SKM-1 treated with dmso at 0.1 percent for 144 hours (cell line): Measurements from ENCODE around the gene TNP2.

Experiments used
- DNase-seq: peaks from one replicate; lab custom pipeline; 2025; ENCODE audit not compliant: unreplicated experiment; lab: John Stamatoyannopoulos, UW

The TNP2 gene

DNA sequence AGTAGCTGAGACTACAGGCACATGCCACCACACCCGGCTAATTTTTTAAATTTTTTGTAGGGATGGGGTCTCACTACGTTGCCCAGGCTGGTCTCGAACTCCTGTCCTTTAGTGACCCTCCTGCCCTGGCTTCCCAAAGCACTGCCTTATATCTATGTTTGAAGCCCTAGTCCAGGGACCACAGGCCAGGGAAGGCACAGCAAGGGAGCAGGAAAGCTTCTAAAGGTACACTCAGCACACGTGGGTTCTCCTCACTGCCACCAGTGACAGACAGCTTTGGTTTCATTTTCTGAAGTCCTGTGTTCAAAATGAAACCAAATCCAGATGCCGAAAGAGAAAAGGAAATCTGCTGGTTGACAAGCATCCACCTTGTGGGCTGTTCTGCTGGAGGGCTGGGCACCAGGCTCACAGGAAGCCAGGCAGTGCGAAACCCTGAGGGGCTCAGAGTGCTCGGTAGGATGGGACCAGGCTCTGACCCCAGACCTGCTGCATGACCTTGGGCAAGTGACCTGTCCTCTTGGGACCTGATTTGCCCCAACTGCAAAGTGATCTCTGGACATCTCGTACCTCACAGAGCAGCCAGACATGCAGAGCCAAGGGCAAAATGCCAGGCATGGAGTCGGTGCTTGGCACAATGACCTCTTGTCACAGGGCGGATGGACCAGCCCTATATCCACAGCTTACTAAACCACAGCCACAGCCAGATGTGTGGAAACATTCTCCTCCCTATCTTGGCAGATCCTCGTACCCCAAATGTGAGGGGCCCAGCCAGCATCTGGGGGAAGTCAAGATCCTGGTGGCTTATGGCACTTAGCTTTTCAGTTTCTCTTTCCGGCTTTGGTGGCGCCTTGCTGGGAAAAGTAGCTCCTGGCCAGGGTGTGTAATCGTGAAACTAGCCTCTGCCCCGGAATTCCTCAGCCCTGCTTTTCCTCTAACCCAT, 10.3 kb downstream of the TNP2 start:
- no peak for DNase-seq

- peak; percentile 68 for DNase-seq
Observed at GRCh38 chr16:11257131-11257938, 11.8 kb downstream of the TNP2 start.

GRCh38 chr16:11256661-11257130, 12.4 kb downstream of the TNP2 start:
- DNase-seq = no peak

DNA sequence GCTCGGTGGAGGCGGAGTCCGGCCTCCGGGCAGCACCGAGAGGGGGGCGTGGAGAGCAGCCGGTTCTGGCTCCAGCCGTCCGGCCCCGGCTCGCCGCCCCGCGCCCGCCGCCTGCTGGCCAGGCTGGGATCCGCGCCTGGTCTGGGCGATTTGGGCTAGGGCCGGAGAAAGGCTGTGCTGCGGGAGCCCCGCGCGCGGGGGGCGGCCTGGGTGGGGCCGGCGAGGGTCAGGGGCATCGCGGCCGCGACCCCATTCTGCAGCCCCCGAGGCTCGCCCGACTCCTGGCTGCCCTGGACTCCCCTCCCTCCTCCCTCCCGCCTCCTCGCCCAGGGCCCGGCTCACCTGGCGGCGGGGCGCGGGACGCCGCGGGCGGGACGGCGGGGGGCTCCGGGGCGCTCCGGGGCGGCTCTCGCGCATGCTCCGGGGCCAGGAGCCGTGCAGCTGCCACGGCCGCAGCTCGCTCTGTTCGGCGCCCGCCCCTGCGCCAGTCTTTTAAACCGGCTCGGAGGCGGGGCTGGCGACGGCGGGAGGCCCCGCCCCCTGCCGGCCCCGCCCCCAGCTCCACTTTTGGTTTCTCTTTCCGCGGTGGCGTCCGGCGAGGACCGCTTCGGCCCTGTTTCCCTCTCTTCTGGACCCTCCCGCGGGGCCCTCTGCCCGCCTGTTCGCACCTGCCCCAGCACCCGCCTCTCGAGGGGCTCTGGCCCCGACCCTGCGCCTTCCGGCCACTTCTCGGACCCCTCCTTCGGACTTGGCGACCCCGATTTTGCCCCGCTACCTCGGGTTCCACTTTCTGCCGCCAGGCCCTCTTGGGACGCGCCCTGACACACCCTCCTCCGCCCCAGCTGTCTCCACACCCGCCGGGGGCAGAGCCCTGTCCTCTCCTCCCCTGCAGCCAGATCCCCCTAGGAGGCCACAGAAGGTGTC, 13.1 kb downstream of the TNP2 start, which contains the start of gene SOCS1:
Gene SOCS1, minus strand, starts transcription at position 468 of the 924 bp plus-strand sequence. CDS start 726 bp downstream, outside the sequence.
- DNase-seq = peak; percentile 80

- no peak for DNase-seq
Observed at GRCh38 chr16:11254913-11255736, 14.0 kb downstream of the TNP2 start.

DNA sequence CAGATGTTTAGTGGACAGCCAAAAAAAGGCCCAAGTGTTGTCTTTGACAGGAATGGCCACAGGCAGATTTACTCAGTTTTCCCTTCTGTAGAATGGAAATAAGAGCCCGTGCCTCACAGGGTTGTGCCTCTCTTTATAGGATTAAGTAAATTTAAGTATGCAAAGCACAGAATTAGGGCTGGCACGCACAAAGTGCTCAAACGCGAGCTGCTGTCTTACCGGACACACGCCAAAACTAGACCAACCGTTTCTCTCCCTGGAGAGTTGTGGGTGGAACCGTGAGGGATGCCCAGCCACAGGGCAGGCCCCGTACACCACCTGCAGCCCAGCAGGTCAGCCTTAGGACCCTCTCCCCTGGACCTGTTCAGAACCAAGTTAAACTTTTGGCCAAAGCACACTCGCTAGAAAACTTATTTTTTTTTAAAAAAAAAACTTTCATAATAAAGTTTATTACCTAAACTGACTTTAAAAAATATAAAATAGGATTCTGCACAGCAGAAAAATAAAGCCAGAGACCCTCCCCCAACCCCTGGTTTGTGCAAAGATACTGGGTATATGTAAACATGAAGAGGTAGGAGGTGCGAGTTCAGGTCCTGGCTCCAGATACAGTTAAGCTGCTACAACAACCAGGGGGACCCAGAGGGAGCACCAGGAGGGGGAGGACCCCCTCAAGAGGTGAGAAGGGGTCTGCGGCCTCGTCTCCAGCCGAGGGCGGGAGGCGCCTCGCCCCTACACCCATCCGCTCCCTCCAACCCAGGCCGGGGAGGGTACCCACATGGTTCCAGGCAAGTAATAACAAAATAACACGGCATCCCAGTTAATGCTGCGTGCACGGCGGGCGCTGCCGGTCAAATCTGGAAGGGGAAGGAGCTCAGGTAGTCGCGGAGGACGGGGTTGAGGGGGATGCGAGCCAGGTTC, 14.9 kb downstream of the TNP2 start:
- no peak for DNase-seq

DNA sequence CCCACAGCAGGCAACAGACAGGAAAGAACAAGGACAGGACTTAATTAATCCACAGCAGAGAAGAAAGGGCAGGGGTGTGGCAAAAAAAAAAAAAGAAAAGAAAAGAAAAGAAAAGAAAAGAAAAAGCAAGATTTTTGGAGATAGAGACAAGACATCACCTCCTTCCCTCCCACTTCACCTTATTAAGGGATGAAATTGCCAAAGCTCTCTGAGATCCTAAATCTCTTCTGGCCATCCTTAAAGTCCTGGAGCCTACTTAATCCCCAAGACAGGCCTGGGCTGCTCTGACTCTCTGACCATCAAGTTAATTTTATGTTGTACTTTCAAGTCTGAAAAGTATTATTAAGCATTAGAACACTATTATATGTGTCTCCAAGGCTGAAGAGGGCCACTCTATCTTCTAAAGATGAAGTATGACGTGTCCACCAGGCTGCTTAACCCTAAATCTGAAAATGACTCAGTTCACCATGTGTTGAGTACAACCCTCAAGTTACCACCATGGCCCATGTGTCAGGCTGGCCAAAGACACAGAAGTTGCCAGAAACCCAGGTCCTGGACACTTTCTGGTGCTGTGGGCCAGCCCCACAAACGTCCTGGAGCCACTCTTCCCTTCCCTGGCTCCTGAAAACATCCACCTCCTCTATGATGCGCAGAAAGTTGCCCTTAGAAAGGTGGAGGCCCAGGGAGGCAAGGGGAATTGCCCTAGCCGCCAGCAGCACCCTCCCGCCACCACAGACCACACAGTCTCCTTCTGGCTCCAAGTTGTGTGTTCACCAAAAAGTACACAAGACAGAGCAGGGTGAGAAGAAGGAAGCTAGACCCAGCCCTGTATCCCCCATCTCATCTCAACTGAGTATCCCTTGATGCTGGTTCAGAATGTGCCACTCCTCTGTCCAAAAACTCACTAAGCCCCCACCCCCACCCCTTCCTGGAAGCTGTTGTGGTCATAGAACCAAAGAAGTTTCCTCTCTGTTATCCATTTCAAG, 15.8 kb downstream of the TNP2 start:
- no peak for DNase-seq

GRCh38 chr16:11252482-11252931, 16.6 kb downstream of the TNP2 start:
- no peak for DNase-seq

- DNase-seq = no peak
Observed at GRCh38 chr16:11251525-11252481, 17.3 kb downstream of the TNP2 start.

DNA sequence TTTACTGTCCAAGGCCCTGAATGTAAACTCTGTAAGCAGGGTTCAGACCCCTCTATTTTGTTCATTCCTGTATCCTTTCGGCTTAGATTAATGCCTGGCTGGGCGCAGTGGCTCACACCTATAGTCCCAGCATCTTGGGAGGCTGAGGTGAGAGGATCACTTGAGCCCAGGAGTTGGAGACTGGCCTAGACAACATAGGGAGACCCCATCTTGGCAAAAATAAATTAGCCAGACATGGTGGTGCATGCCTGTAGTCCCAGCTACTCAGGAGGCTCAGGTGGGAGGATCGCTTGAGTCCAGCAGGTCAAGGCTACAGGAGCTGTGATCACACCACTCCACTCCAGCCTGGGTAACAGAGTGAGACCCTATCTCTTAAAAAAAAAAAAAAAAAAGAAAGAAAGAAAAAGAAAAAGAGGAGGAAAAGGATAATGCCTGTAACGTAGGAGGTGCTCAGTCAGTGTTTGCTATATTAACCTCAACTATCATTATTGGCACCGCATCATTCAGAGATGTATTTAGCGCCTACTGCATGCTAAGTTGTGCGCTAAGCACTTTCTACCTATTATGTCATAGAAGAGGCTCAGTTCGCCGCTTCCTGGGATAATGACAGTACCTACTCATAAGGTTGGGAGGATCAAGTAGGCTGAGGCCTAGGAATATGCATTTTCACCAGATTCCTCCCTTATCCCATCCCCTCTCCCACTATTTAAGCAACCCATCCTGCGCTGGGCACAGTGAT, 18.2 kb downstream of the TNP2 start:
- no peak for DNase-seq

DNA sequence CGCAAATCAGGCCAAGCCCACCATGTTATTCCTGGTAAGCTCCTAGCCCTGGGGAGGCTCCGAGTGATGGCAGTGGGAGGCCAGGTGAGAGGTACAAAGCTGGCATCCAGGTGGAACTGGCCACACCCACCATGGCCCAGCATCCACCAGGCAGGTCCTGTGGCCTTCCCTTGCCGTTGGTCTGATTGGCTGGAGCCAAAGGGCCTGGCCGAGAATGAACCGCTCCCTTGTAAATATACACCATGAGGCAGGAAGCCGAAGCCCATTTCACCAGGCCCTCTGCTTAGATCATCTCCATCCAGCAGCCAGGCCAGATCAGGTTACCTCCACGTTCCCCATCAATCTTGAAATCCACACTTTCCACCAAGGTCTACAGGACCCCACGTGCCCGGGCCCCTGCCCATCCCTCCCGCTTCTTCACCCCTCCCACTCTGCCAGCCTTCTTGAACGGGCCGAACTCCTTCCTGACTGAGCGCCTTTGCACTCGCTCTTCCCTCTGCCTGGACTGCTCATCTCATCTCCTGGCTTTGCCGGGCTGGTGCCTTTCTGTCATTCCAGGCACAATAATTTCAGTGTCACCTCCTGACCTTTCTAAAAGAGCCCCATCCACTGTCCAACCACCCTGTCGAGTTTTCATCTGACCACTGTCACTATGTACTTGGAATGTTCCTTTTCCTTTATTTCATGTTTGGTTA, 18.9 kb downstream of the TNP2 start:
- DNase-seq = no peak

GRCh38 chr16:11249233-11250061, 19.7 kb downstream of the TNP2 start:
- no peak for DNase-seq

DNA sequence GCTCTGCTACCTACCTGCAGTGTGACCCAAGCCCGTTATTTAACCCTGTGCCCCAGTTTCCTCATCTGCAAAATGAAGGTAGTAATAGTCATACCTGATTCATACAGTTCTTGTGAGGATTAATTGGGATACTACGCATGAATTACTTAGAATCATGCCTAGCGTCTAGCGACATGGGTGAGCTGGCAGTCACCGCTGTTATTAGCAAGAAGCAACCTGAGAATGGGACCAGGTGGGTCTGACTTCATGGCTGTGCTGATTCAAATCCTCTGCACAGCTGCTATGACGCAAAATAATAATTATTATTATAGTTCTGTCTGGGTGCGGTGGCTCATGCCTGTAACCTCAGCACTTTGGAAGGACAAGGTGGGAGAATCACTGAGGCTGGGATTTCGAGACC, 21.0 kb downstream of the TNP2 start:
- DNase-seq = no peak

DNA sequence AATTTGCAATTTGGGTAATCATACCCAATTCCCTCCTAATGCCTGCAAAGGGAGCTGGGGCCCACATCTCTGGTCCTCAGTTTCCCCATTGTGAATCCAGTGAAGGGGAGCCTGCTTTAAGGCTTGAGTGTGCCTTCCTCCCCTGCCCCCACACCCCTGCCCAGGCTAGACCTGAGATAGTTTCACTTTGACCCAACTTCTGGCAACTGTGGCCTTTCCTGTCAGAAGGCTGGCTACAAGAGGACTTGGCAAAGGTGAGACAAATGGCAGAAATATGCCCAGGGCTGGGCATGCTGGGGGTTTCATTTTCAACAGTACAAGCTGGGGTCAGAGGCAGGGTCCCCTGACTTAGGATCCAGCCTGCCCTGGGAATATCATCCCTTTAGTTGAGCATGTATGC, 23.1 kb downstream of the TNP2 start:
- DNase-seq = no peak
